NCI-H2171 (cell line): ENCODE results near the gene PNLIPRP3.

ENCODE experiments used
- DNase-seq: peaks from one replicate; lab custom pipeline; 2025; lab: John Stamatoyannopoulos, UW

PNLIPRP3 gene

DNA sequence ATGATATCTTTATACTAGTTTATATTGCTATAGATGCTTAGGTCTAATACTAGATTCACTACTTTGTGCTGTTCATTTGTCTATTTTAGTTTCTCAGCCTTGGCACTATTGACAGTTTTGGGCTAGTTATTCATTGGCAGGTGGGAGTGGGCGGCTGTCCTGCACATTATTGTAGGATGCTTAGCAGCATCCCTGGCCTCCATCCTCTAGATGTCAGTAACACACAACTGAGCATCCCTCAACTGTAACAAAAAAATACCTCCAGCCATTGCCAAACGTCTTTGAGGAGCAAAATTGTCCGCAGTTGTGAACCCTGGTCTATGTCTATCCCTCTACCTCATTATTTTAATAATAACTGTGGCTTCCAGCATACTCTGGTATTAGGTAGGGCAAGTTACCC, 83.7 kb downstream of the PNLIPRP3 start:
- DNase-seq: no peak

DNA sequence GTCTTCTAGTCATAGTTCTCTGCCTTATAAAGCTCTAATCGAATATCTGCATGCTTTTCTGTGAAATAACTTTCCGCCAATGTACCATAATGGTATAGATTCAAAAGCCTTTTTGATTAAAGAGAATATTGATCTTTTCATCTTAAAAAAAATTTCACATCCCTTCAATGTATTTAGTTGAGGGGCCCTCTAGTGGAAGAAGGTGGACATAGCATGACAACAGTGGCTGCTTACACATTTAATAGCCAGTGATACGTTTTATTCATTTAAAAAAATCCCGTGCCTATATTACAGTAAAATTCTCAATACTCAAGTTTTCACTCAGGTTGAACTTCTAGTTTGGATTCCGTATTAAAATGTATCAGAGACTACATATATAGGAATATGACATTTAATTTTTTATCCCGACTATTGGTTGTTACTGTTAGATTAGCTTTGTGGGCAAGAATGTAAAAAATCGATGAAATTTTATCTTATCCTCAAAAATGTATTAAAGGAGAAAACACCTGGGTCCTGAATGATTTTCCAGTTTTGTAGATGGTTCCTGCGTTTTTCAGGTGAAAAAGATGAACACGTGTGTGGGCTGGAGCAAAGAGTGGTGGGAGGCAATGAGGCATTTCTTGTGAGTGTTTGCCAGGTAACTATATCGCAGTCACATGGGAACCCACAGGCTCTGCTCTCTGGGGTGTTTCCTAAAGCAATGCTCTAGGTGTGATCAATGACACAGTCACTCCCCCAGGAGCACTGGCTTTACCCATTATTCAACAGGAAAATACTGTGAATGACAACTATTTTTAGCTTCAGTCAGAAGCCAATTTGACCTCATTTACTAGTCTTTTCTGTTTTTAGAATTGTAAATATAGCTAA, 94.0 kb downstream of the PNLIPRP3 start:
- no peak for DNase-seq

DNA sequence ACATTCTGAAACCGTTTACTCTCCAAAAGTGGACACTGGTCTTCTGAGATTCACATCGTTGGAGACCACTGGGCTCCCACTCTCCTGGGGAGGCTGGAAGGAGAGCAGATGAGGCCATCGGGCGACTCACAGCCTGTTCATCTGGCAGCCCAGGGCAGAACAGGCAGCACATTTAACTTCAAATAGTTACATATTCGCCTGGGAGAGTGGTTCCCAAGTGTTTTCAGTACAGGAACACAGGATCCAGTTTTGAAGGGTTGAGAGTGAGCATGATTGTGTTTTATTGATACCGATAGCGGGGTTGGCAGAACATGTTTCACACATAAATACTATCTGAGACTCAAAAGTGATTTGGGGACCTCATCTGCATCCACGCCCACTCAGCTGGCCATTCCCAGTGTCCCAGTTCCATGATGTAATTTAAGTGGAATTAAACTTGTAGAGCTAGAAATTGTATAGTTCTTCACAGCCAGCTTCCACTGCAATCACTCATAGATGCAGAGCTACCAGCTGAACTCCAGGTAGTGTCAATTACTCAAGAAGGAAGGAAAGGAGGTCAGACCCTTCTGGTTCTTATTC, 95.2 kb downstream of the PNLIPRP3 start:
- DNase-seq: no peak

DNA sequence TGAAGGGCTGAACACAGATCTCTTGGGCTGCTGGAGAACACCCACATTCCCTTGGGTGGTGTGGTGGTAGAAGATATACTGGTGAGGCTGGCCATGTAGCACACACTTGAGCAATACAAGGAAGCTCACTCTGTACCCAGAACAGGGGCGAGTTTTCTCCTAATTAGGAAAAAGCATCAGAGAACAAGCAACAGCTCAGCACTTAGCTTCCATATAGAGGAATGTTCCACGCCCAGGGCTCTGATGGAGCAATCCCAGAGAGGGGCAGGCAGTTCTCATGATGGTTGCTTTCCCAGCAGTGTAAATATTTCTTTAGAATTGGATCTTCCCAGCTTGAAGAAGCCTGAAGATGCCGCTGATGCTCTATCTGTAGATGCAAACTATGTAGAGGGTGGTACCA, 97.1 kb downstream of the PNLIPRP3 start:
- DNase-seq: no peak

DNA sequence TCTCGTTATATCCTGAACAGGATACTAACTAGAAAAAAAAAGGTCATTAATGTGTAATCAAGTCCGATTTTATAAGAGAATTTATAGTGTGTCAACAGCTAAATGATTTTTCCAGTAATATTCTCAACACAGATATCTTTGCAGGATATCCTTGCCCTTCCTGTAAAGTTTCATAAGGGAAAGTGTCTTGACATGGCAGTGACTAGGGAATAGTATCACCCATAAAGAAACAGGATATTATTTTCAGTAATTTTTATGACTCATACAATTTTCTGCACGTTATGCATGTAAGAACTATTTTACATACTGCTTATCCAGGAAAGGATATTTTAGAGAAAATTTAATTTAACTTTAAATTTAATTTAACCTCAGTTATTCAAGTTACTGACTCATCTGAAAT, 98.6 kb downstream of the PNLIPRP3 start:
- no peak for DNase-seq
